Stimulated activated CD4-positive, alpha-beta T cell treated with anti-CD3 and anti-CD28 coated beads, Interleukin-4, amount 100 ng/mL, for 48 hours (primary cell): ENCODE measurements around the gene RBBP6.

ENCODE experiments used
- DNase-seq, 2 donors: peaks; one replicate each; pipeline ENCODE4 v3.0.0-alpha.2; 2020; ENCODE audit warnings: low read depth in 2 of 2

Gene RBBP6

GRCh38 chr16:24523569-24523968 is 15.8 kb upstream of the RBBP6 start:
- no peak for DNase-seq

- DNase-seq: no peak
Observed at GRCh38 chr16:24524855-24525677, 14.3 kb upstream of the RBBP6 start.

GRCh38 chr16:24525970-24526559 is 13.3 kb upstream of the RBBP6 start:
- no peak for DNase-seq

- no peak for DNase-seq
Observed at GRCh38 chr16:24526701-24527495, 12.5 kb upstream of the RBBP6 start.

GRCh38 chr16:24531166-24531565 is 8.2 kb upstream of the RBBP6 start:
- no peak for DNase-seq

- no peak for DNase-seq
Observed at GRCh38 chr16:24534620-24535019, 4.7 kb upstream of the RBBP6 start.

GRCh38 chr16:24535827-24536226 is 3.5 kb upstream of the RBBP6 start:
- no peak for DNase-seq

- no peak for DNase-seq
Observed at GRCh38 chr16:24536671-24537070, 2.7 kb upstream of the RBBP6 start.

- no peak for DNase-seq
Observed at GRCh38 chr16:24537474-24538337, 1.7 kb upstream of the RBBP6 start.

GRCh38 chr16:24538756-24539294 is 541 bp upstream of the RBBP6 start:
- no peak for DNase-seq

GRCh38 chr16:24539850-24540601 is 660 bp downstream of the RBBP6 start:
- DNase-seq: peak; percentile 46 to 50

GRCh38 chr16:24540602-24541210 is 1.3 kb downstream of the RBBP6 start:
- no peak for DNase-seq

- DNase-seq: no peak
Observed at GRCh38 chr16:24541233-24541933, 2.0 kb downstream of the RBBP6 start.

- no peak for DNase-seq
Observed at GRCh38 chr16:24543949-24544348, 4.6 kb downstream of the RBBP6 start.

GRCh38 chr16:24544640-24545039 is 5.3 kb downstream of the RBBP6 start:
- no peak for DNase-seq

GRCh38 chr16:24550295-24550694 is 10.9 kb downstream of the RBBP6 start:
- no peak for DNase-seq

- DNase-seq: no peak
Observed at GRCh38 chr16:24552705-24553246, 13.4 kb downstream of the RBBP6 start.

GRCh38 chr16:24553983-24554382 is 14.6 kb downstream of the RBBP6 start:
- DNase-seq: no peak

- DNase-seq: no peak
Observed at GRCh38 chr16:24555346-24555872, 16.0 kb downstream of the RBBP6 start.
